Right atrium auricular region (tissue), 2 donors: ENCODE data around the gene MAP1LC3B2. TPM values are rescaled to one million over a fixed set of nuclear protein-coding genes. Genes with fewer than 3 reads are reported as not detected.
"Not testable (repeated sequence)": the region's sequence is repeated elsewhere in the genome, so short reads cannot be mapped to it uniquely, and the experiment has no call there.

Experiments
- DNase-seq: peaks from one replicate; pipeline ENCODE4 v3.0.0-alpha.2; 2019; ENCODE audit warnings: low spot score
- H3K27ac ChIP-seq, 2 donors: fragments of 200-600 bp; sonication (generic); 1 replicate in 1 of 2; 2 replicates in 1 of 2; pipeline ENCODE4 v1.5.1; 2016 to 2019
- H3K27me3 ChIP-seq, 2 donors: fragments of 200-600 bp; sonication (generic); one replicate each; pipeline versions ENCODE4 v1.5.1 to v1.6.0; 2017 to 2019
- H3K36me3 ChIP-seq: fragments of 200-600 bp; sonication (generic); one replicate; pipeline ENCODE4 v1.5.1; 2016
- H3K4me1 ChIP-seq, 2 donors: fragments of 200-600 bp; sonication (generic); one replicate each; pipeline versions ENCODE4 v1.5.1 to v1.6.0; 2017 to 2019
- H3K4me3 ChIP-seq, 2 donors: fragments of 200-600 bp; sonication (generic); 1 replicate in 1 of 2; 2 replicates in 1 of 2; pipeline ENCODE4 v1.5.1; 2017 to 2019; ENCODE audit warnings: mild to moderate bottlenecking in 1 of 2, moderate library complexity in 1 of 2
- H3K9me3 ChIP-seq, 2 donors: fragments of 200-600 bp; sonication (generic); one replicate each; pipeline ENCODE4 v1.5.1; 2019
- total RNA-seq, 2 donors: library from RNA; depleted of rRNA; stranded (reverse); fragments of >200 nt; gene quantifications; one replicate each; pipeline ENCODE4 v1.1.0, GENCODE V29; 2016
- TF ChIP-seq, protein P1 (sequence below), 2 donors: fragments of 200-600 bp; sonication (generic); IDR thresholded peaks; one replicate each; pipeline ENCODE4 v1.5.1; 2019; ENCODE audit warnings: antibody characterized with exemption in 2 of 2

Gene MAP1LC3B2
- total RNA-seq, 2 donors from 2014 or later, result 1.0 to 1.4 TPM

GRCh38 chr12:116564080-116564479 lies 4.9 kb downstream of the MAP1LC3B2 start:
- Histone ChIP-seq H3K27ac (no peak overlapping the region), H3K27me3 (no peaks in the 10 kb centered on the region), H3K9me3 (peaks cover 0 to 16% of the 10 kb centered on the region in 2 donors), H3K36me3 (no peaks in the 10 kb centered on the region), H3K4me3 (no peak overlapping the region), H3K4me1 (peaks cover 0 to 6% of the 10 kb centered on the region in 2 donors)
- TF ChIP-seq, protein P1, sequence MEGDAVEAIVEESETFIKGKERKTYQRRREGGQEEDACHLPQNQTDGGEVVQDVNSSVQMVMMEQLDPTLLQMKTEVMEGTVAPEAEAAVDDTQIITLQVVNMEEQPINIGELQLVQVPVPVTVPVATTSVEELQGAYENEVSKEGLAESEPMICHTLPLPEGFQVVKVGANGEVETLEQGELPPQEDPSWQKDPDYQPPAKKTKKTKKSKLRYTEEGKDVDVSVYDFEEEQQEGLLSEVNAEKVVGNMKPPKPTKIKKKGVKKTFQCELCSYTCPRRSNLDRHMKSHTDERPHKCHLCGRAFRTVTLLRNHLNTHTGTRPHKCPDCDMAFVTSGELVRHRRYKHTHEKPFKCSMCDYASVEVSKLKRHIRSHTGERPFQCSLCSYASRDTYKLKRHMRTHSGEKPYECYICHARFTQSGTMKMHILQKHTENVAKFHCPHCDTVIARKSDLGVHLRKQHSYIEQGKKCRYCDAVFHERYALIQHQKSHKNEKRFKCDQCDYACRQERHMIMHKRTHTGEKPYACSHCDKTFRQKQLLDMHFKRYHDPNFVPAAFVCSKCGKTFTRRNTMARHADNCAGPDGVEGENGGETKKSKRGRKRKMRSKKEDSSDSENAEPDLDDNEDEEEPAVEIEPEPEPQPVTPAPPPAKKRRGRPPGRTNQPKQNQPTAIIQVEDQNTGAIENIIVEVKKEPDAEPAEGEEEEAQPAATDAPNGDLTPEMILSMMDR (IDR thresholded peaks at IDR 0.05), result no peak
- DNase-seq, result no peak

DNA sequence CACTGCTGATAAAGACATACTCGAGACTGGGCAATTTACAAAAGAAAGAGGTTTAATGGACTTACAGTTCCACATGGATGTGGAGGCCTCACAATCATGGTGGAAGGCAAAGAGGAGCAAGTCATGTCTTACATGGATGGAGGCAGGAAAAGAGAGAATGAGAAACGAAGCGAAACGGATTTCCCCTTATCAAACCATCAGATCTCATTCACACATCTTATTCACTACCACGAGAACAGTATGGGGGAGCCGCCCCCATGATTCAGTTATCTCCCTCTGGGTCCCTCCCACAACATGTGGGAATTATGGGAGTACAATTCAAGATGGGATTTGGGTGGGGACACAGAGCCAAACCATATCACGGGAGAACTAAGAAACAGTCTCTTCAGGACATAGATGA lies 6.0 kb downstream of the MAP1LC3B2 start:
- not testable (repeated sequence) for H3K4me1 ChIP-seq, H3K4me3 ChIP-seq, H3K36me3 ChIP-seq, H3K27me3 ChIP-seq, H3K27ac ChIP-seq, DNase-seq
- H3K9me3 ChIP-seq, result peaks cover 0 to 16% of the 10 kb centered on the region in 2 donors

- Histone ChIP-seq H3K9me3 (peaks cover 0 to 16% of the 10 kb centered on the region in 2 donors), H3K4me1 (no peaks in the 10 kb centered on the region), H3K27ac (no peak overlapping the region), H3K36me3 (no peaks in the 10 kb centered on the region), H3K4me3 (no peak overlapping the region), H3K27me3 (no peaks in the 10 kb centered on the region)
- TF ChIP-seq, protein P1 (IDR thresholded peaks at IDR 0.05), result no peak
- DNase-seq, result no peak
Observed at GRCh38 chr12:116565963-116566362, 6.8 kb downstream of the MAP1LC3B2 start.

DNA sequence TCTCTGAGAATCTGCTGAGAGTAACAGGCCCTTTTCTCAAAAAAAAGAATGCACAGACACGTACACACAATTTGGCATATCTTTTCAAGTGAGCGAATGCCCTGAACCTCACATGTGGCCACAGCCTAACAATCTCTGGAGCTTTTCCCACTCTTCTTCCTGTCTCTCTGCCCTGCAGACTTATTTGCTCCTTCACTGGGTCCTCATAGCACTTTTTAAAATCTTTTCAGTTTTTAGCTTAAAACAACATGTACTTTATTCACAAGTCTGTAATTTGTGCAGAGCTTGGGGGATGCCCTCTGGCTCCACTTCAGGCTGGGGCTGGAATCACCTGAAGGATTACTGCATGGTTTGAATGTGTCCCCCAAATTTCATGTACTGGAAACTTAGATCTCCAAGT lies 9.0 kb downstream of the MAP1LC3B2 start:
- no peaks in the 10 kb centered on the region for H3K4me1 ChIP-seq
- no peaks in the 10 kb centered on the region for H3K36me3 ChIP-seq
- H3K27ac ChIP-seq, result no peak overlapping the region
- H3K27me3 ChIP-seq, result no peaks in the 10 kb centered on the region
- no peak for DNase-seq
- peaks cover 0 to 15% of the 10 kb centered on the region in 2 donors for H3K9me3 ChIP-seq
- TF ChIP-seq, protein P1 (IDR thresholded peaks at IDR 0.05), result no peak
- H3K4me3 ChIP-seq, result no peak overlapping the region

GRCh38 chr12:116571089-116571488 lies 11.9 kb downstream of the MAP1LC3B2 start:
- no peaks in the 10 kb centered on the region for H3K4me1 ChIP-seq
- TF ChIP-seq, protein P1 (IDR thresholded peaks at IDR 0.05), result no peak
- no peak overlapping the region for H3K27ac ChIP-seq
- no peak for DNase-seq
- no peaks in the 10 kb centered on the region for H3K9me3 ChIP-seq
- no peaks in the 10 kb centered on the region for H3K36me3 ChIP-seq
- H3K27me3 ChIP-seq, result no peaks in the 10 kb centered on the region
- H3K4me3 ChIP-seq, result no peak overlapping the region

DNA sequence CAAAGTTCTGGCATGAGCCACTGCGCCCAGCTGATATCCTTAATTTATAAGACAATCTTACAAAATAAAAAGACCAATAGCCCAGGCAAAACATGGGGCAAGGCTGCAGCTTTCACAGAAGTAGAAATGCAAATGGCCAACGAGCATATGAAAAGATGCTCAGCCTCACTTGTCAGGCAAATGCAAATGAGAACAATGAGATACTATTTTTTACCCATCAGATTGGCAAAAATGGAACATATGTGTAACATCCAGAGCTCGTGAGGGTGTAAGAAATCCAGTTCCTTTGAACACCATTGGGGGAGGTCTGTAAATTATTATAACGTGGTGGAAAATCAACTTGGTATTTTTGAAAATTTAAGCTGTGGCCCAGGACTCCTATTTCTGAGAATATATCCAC lies 14.6 kb downstream of the MAP1LC3B2 start:
- no peaks in the 10 kb centered on the region for H3K27me3 ChIP-seq
- no peaks in the 10 kb centered on the region for H3K9me3 ChIP-seq
- no peak overlapping the region for H3K4me3 ChIP-seq
- TF ChIP-seq, protein P1 (IDR thresholded peaks at IDR 0.05), result no peak
- H3K27ac ChIP-seq, result no peak overlapping the region
- no peaks in the 10 kb centered on the region for H3K4me1 ChIP-seq
- H3K36me3 ChIP-seq, result no peaks in the 10 kb centered on the region
- no peak for DNase-seq

GRCh38 chr12:116575754-116576153 lies 16.6 kb downstream of the MAP1LC3B2 start:
- not testable (repeated sequence) for H3K27ac ChIP-seq, H3K36me3 ChIP-seq, DNase-seq, H3K27me3 ChIP-seq, H3K9me3 ChIP-seq, H3K4me3 ChIP-seq, H3K4me1 ChIP-seq
